ENCODE data around the gene CLEC4A. TPM values are rescaled to one million over a fixed set of nuclear protein-coding genes. Genes with fewer than 3 reads are reported as not detected.
A peak's percentile ranks its signal among the peaks of the same experiment; 100 is the strongest.
"Not testable (repeated sequence)": the region's sequence is repeated elsewhere in the genome, so short reads cannot be mapped to it uniquely, and the experiment has no call there.

The CLEC4A gene
- total RNA-seq, 1 experiment from 2014 or later, result 1.3 TPM

DNA sequence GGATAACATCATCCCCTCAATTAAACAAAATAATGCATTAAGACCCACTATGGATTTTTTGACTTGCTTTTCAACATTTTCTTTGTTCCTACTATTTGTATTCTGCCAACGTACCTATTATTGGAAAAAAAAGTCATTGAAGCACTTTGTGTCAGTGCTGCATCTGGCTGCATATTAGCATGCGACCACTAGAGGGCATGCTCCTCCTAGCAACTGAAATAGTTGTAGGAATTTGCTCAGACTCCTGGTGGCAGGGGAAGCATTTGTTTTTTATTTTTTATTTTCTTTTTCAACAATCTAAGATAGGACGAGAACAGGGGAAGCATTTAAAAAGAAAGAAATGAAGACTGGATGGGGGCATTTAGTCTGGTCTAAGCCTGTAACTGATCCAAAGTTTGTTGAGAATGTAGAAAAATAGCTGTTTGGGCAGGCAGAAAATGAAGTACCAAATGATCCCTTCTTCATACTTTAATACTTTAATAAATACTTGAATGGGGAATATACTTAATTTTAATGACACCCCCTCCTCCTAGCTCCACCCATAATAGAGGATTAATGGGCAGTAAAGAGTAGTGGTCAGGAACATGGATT lies 14.5 kb upstream of the CLEC4A start:
- Mint-ChIP-seq H3K9me3 (ENCODE audit: unreplicated experiment) (peaks cover 5% of the 10 kb centered on the region), H3K4me3 (ENCODE audit: unreplicated experiment) (no peak overlapping the region), H3K36me3 (ENCODE audit: insufficient read depth, unreplicated experiment) (peaks cover 6% of the 10 kb centered on the region), H3K4me1 (ENCODE audit: insufficient read depth, unreplicated experiment) (no peaks in the 10 kb centered on the region), H3K27ac (ENCODE audit: low read depth, unreplicated experiment) (peak overlapping the region; percentile 29), H3K27me3 (ENCODE audit: insufficient read depth, unreplicated experiment) (no peaks in the 10 kb centered on the region)
- no TSS peak for BruUV-seq (replicated peaks)
- TF ChIP-seq CTCF (IDR thresholded peaks at IDR 0.05; ENCODE audit: unreplicated experiment), result peak; percentile 91
- peak; percentile 70 for DNase-seq (ENCODE audit: unreplicated experiment)
- POLR2A ChIA-PET, result interaction anchor here (1.1 kb wide), 1 partner anchor 134 kb away, joined by 3 read pairs; no protein-coding TSS in a partner anchor
- intact Hi-C loops (cut with micrococcal nuclease), result loop anchor here (1.0 kb wide), 3 partner anchors 123 to 281 kb away; no protein-coding TSS in a partner anchor
- CTCF ChIA-PET, result interaction anchor here (0.6 to 3.6 kb wide), 35 partner anchors 9 to 733 kb away, joined by 3 to 26 read pairs (median 4); partner anchors contain the start of genes CLEC4A and ZNF705A

- DNase-seq (ENCODE audit: unreplicated experiment); H3K27me3 Mint-ChIP-seq (ENCODE audit: insufficient read depth, unreplicated experiment); intact Hi-C loops (cut with micrococcal nuclease); BruUV-seq (replicated peaks); H3K4me3 Mint-ChIP-seq (ENCODE audit: unreplicated experiment); H3K9me3 Mint-ChIP-seq (ENCODE audit: unreplicated experiment); H3K27ac Mint-ChIP-seq (ENCODE audit: low read depth, unreplicated experiment); H3K4me1 Mint-ChIP-seq (ENCODE audit: insufficient read depth, unreplicated experiment); H3K36me3 Mint-ChIP-seq (ENCODE audit: insufficient read depth, unreplicated experiment): not testable (repeated sequence)
- ChIA-PET CTCF (interaction anchor here (0.7 kb wide), 1 partner anchor 124 kb away, joined by 3 read pairs; no protein-coding TSS in a partner anchor), POLR2A (interaction anchor here (0.6 kb wide), 1 partner anchor 39 kb away, joined by 3 read pairs; no protein-coding TSS in a partner anchor)
These were observed 10.3 kb upstream of the CLEC4A start for GRCh38 chr12:8113117-8113516.

- CTCF ChIA-PET, result interaction anchor here (0.6 to 1.2 kb wide), 3 partner anchors 10 to 451 kb away, joined by 3 read pairs; no protein-coding TSS in a partner anchor
- POLR2A ChIA-PET, result no interaction called here
- no peaks in the 10 kb centered on the region for H3K27me3 Mint-ChIP-seq (ENCODE audit: insufficient read depth, unreplicated experiment)
- no peaks in the 10 kb centered on the region for H3K9me3 Mint-ChIP-seq (ENCODE audit: unreplicated experiment)
- TF ChIP-seq CTCF (IDR thresholded peaks at IDR 0.05; ENCODE audit: unreplicated experiment), result no peak
- H3K4me3 Mint-ChIP-seq (ENCODE audit: unreplicated experiment), result no peak overlapping the region
- no peak overlapping the region for H3K27ac Mint-ChIP-seq (ENCODE audit: low read depth, unreplicated experiment)
- BruUV-seq (replicated peaks), result no TSS peak
- DNase-seq (ENCODE audit: unreplicated experiment), result no peak
- no peaks in the 10 kb centered on the region for H3K4me1 Mint-ChIP-seq (ENCODE audit: insufficient read depth, unreplicated experiment)
- no peaks in the 10 kb centered on the region for H3K36me3 Mint-ChIP-seq (ENCODE audit: insufficient read depth, unreplicated experiment)
- intact Hi-C loops (cut with micrococcal nuclease), result no loop called here
These were observed 3.2 kb upstream of the CLEC4A start for GRCh38 chr12:8120072-8120713.

DNA sequence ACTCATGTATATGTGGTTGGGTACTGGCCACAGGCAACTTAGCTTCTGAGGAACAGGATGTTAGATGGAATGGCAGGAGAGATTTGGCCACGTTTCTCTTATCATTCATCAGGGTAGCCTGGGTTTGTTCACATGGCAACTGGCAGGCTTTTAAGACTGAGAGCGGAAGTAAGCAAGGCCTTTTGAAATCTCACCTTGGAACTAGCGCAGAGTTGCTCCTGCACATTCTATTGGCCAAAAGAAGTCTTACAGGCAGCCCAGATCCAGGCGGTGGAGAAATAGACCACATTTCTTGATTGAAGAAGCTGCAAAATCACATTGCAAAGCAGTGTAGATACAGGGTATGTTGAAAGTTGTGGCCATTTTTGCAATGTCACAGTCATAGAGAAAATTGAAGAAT lies 3.7 kb downstream of the CLEC4A start:
- no peaks in the 10 kb centered on the region for H3K4me1 Mint-ChIP-seq (ENCODE audit: insufficient read depth, unreplicated experiment)
- ChIA-PET POLR2A (interaction anchor here (0.7 kb wide), 1 partner anchor 1047 kb away, joined by 3 read pairs; no protein-coding TSS in a partner anchor), CTCF (interaction anchor here (0.6 to 0.7 kb wide), 2 partner anchors 119 to 397 kb away, joined by 4 read pairs; no protein-coding TSS in a partner anchor)
- H3K27ac Mint-ChIP-seq (ENCODE audit: low read depth, unreplicated experiment), result no peak overlapping the region
- no peaks in the 10 kb centered on the region for H3K9me3 Mint-ChIP-seq (ENCODE audit: unreplicated experiment)
- no peaks in the 10 kb centered on the region for H3K36me3 Mint-ChIP-seq (ENCODE audit: insufficient read depth, unreplicated experiment)
- no peak for TF ChIP-seq CTCF (IDR thresholded peaks at IDR 0.05; ENCODE audit: unreplicated experiment)
- no peak for DNase-seq (ENCODE audit: unreplicated experiment)
- intact Hi-C loops (cut with micrococcal nuclease), result no loop called here
- BruUV-seq (replicated peaks), result no TSS peak
- H3K27me3 Mint-ChIP-seq (ENCODE audit: insufficient read depth, unreplicated experiment), result no peaks in the 10 kb centered on the region
- no peak overlapping the region for H3K4me3 Mint-ChIP-seq (ENCODE audit: unreplicated experiment)

- CTCF ChIA-PET; H3K27me3 Mint-ChIP-seq (ENCODE audit: insufficient read depth, unreplicated experiment); DNase-seq (ENCODE audit: unreplicated experiment); POLR2A ChIA-PET; H3K27ac Mint-ChIP-seq (ENCODE audit: low read depth, unreplicated experiment); BruUV-seq (replicated peaks); intact Hi-C loops (cut with micrococcal nuclease); H3K36me3 Mint-ChIP-seq (ENCODE audit: insufficient read depth, unreplicated experiment); H3K4me1 Mint-ChIP-seq (ENCODE audit: insufficient read depth, unreplicated experiment); H3K9me3 Mint-ChIP-seq (ENCODE audit: unreplicated experiment); H3K4me3 Mint-ChIP-seq (ENCODE audit: unreplicated experiment): not testable (repeated sequence)
These were observed 10.4 kb downstream of the CLEC4A start for GRCh38 chr12:8133636-8134397.

- intact Hi-C loops (cut with micrococcal nuclease); H3K27me3 Mint-ChIP-seq (ENCODE audit: insufficient read depth, unreplicated experiment); H3K9me3 Mint-ChIP-seq (ENCODE audit: unreplicated experiment); H3K27ac Mint-ChIP-seq (ENCODE audit: low read depth, unreplicated experiment); H3K4me3 Mint-ChIP-seq (ENCODE audit: unreplicated experiment); BruUV-seq (replicated peaks); DNase-seq (ENCODE audit: unreplicated experiment); H3K4me1 Mint-ChIP-seq (ENCODE audit: insufficient read depth, unreplicated experiment); POLR2A ChIA-PET; H3K36me3 Mint-ChIP-seq (ENCODE audit: insufficient read depth, unreplicated experiment): not testable (repeated sequence)
- CTCF ChIA-PET, result interaction anchor here (0.6 kb wide), 1 partner anchor 27 kb away, joined by 3 read pairs; no protein-coding TSS in a partner anchor
These were observed 11.0 kb downstream of the CLEC4A start for GRCh38 chr12:8134398-8134930.

All from MCF 10A (cell line).